ENCODE results near the gene KRTAP10-5. TPM values are rescaled to one million over a fixed set of nuclear protein-coding genes. Genes with fewer than 3 reads are reported as not detected.

KRTAP10-5 gene
- total and polyA plus RNA-seq, 9 of the 15 experiments (the other 6 are each of a cell fraction or from before 2014, with no cell fraction given): not detected

- no peak for TF ChIP-seq BRF2 (IDR thresholded peaks at IDR 0.05; ENCODE audit: borderline replicate concordance, insufficient read depth, insufficient read length)
- no peak for TF ChIP-seq EZH2 (IDR thresholded peaks at IDR 0.05; ENCODE audit: borderline replicate concordance, low read depth, low read length)
- no peak for TF ChIP-seq CBX1 (IDR thresholded peaks at IDR 0.05; ENCODE audit: low read depth)
- TF ChIP-seq HDAC6 (IDR thresholded peaks at IDR 0.05; ENCODE audit: low read depth, low read length): no peak
- TF ChIP-seq FIP1L1 (IDR thresholded peaks at IDR 0.05; ENCODE audit: low read depth, low read length, poor library complexity, severe bottlenecking): no peak
- no peak for TF ChIP-seq MXI1 (IDR thresholded peaks at IDR 0.05; ENCODE audit: low read depth, low read length)
- no peak for TF ChIP-seq KLF16 (IDR thresholded peaks at IDR 0.05)
Observed at GRCh38 chr21:44535963-44536362, 44.4 kb downstream of the KRTAP10-5 start (continued).

DNA sequence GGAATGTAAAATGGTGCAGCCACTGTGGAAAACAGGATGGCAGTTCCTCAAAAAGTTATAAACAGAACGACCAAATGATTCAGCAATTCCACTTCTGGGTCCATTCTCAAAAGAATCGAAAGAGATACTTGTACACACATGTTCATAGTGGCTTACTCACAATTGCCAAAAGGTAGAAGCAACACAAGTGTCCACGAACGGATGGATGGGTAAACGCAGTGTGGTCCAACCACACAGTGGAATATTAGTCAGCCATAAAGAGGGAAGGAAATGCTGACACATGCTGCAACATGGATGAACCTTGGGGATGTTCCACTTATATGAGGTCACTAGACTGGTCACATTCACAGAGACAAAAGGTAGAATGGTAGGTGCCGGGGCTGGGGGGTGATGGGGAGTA is 45.7 kb downstream of the KRTAP10-5 start:
- Histone ChIP-seq H3K9me1 (ENCODE audit: control insufficient read depth, insufficient read depth, low read length) (no peaks in the 10 kb centered on the region), H3K27me3 (ENCODE audit: control insufficient read depth in 2 of 2, insufficient read depth in 2 of 2, low read length in 2 of 2) (peaks cover 27 to 58% of the 10 kb centered on the region in 2 experiments), H4K20me1 (replicated peaks; ENCODE audit: control insufficient read depth, insufficient read depth, low read length) (0 out of 2 replicates have a peak, but pooled peaks cover 10% of the 10 kb centered on the region), H3K4me3 (no peak overlapping the region), H3K36me3 (ENCODE audit: control insufficient read depth, insufficient read depth, low read length) (no peaks in the 10 kb centered on the region), H3K9me3 (replicated peaks; ENCODE audit: control insufficient read depth, insufficient read depth, low read depth, low read length) (no peaks in the 10 kb centered on the region; the same call in 1 of the 2 replicates), H3K79me2 (ENCODE audit: control insufficient read depth, insufficient read depth, low read length) (no peaks in the 10 kb centered on the region), H3K4me1 (replicated peaks in 1 of 2; ENCODE audit: control insufficient read depth in 2 of 2, insufficient read depth in 2 of 2, low read length in 2 of 2) (peaks cover 0 to 19% of the 10 kb centered on the region in 2 experiments; a peak in 2 of 5 replicates), H2AFZ (ENCODE audit: low read depth, low read length) (no peak overlapping the region), H3K9ac (ENCODE audit: insufficient read depth in 1 of 2, low read depth in 2 of 2, low read length in 2 of 2) (no peak overlapping the region), H3K27ac (ENCODE audit: extremely low read depth, low read depth, low read length) (no peak overlapping the region), H3K4me2 (ENCODE audit: insufficient read depth, low read length) (no peak overlapping the region)
- WGBS (ENCODE audit: insufficient coverage, low coverage, missing lambda C conversion rate): 26% methylated on average over 6 of the region's 6 CpGs
- ATAC-seq: no peak
- POLR2A ChIA-PET: no interaction called here
- no TSS peak for BruUV-seq (replicated peaks)
- in situ Hi-C loops (cut with MboI): no loop called here
- CTCF ChIA-PET (ENCODE audit: low intra/inter-chr PET ratio): no interaction called here
- DNase-seq (ENCODE audit: extremely low read depth in 1 of 4, low spot score in 3 of 4): no peak
- FAIRE-seq: no peak
- intact Hi-C loops (cut with micrococcal nuclease): no loop called here
- TF ChIP-seq ZNF511 (CRISPR knock-in tag; IDR thresholded peaks at IDR 0.05): no peak
- no peak for TF ChIP-seq ARNT (IDR thresholded peaks at IDR 0.05)
- peak; percentile 72 for TF ChIP-seq ZNF146 (CRISPR knock-in tag; IDR thresholded peaks at IDR 0.05; ENCODE audit: unreplicated experiment)
- TF ChIP-seq DPF2 (IDR thresholded peaks at IDR 0.05): no peak
- TF ChIP-seq MAFG (tag; conservative IDR thresholded peaks at IDR 0.05): peak; percentile 48
